ENCODE results near the gene SPTBN5.

The SPTBN5 gene

DNA sequence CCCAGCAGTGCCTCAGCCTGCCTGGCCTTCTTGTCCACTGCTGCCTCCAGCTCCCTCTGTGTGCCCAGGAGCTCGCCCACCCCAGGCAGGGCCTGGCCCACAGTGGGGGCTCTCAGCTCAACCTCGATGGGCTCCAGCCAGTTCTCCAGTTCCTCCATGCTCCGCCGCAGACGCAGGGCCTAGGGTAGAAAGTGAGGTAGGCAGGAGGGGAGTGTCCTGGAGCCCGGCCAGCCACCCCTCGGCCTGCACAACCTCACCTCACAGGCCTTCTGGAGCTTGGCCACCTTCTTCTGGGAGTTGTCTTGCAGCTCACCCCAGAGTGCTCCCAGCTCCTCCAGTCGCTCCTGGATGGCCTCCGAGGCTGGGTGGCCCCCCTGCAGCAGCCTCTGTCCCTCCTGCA lies 36.5 kb downstream of the SPTBN5 start:
- no peak overlapping the region for H3K27ac ChIP-seq (ENCODE audit: low read depth in 2 of 2, low read length in 2 of 2)
- H3K4me1 ChIP-seq (ENCODE audit: control insufficient read depth in 2 of 2, insufficient read depth in 2 of 2, low read length in 2 of 2): no peaks in the 10 kb centered on the region
- H3K4me3 ChIP-seq (ENCODE audit: low read length in 2 of 2): no peak overlapping the region
- H3K9me3 ChIP-seq (ENCODE audit: control insufficient read depth in 2 of 2, low read length in 2 of 2): no peaks in the 10 kb centered on the region
- no peaks in the 10 kb centered on the region for H3K27me3 ChIP-seq (ENCODE audit: control insufficient read depth in 2 of 2, insufficient read depth in 2 of 2, low read length in 2 of 2)
- H3K36me3 ChIP-seq (ENCODE audit: control insufficient read depth in 2 of 2, insufficient read depth in 2 of 2, low read length in 2 of 2): no peaks in the 10 kb centered on the region
- no peak overlapping the region for H3K9ac ChIP-seq (ENCODE audit: low read depth in 1 of 2, low read length in 2 of 2)

GRCh38 chr15:41856716-41857115 lies 37.1 kb downstream of the SPTBN5 start:
- no peaks in the 10 kb centered on the region for H3K27me3 ChIP-seq (ENCODE audit: control insufficient read depth in 2 of 2, insufficient read depth in 2 of 2, low read length in 2 of 2)
- no peaks in the 10 kb centered on the region for H3K4me1 ChIP-seq (ENCODE audit: control insufficient read depth in 2 of 2, insufficient read depth in 2 of 2, low read length in 2 of 2)
- H3K27ac ChIP-seq (ENCODE audit: low read depth in 2 of 2, low read length in 2 of 2): no peak overlapping the region
- no peaks in the 10 kb centered on the region for H3K36me3 ChIP-seq (ENCODE audit: control insufficient read depth in 2 of 2, insufficient read depth in 2 of 2, low read length in 2 of 2)
- H3K4me3 ChIP-seq (ENCODE audit: low read length in 2 of 2): no peak overlapping the region
- no peaks in the 10 kb centered on the region for H3K9me3 ChIP-seq (ENCODE audit: control insufficient read depth in 2 of 2, low read length in 2 of 2)
- H3K9ac ChIP-seq (ENCODE audit: low read depth in 1 of 2, low read length in 2 of 2): no peak overlapping the region

GRCh38 chr15:41856262-41856661 lies 37.6 kb downstream of the SPTBN5 start:
- Histone ChIP-seq H3K36me3 (ENCODE audit: control insufficient read depth in 2 of 2, insufficient read depth in 2 of 2, low read length in 2 of 2) (no peaks in the 10 kb centered on the region), H3K9ac (ENCODE audit: low read depth in 1 of 2, low read length in 2 of 2) (no peak overlapping the region), H3K9me3 (ENCODE audit: control insufficient read depth in 2 of 2, low read length in 2 of 2) (no peaks in the 10 kb centered on the region), H3K27me3 (ENCODE audit: control insufficient read depth in 2 of 2, insufficient read depth in 2 of 2, low read length in 2 of 2) (no peaks in the 10 kb centered on the region), H3K4me3 (ENCODE audit: low read length in 2 of 2) (no peak overlapping the region), H3K4me1 (ENCODE audit: control insufficient read depth in 2 of 2, insufficient read depth in 2 of 2, low read length in 2 of 2) (no peaks in the 10 kb centered on the region), H3K27ac (ENCODE audit: low read depth in 2 of 2, low read length in 2 of 2) (no peak overlapping the region)

DNA sequence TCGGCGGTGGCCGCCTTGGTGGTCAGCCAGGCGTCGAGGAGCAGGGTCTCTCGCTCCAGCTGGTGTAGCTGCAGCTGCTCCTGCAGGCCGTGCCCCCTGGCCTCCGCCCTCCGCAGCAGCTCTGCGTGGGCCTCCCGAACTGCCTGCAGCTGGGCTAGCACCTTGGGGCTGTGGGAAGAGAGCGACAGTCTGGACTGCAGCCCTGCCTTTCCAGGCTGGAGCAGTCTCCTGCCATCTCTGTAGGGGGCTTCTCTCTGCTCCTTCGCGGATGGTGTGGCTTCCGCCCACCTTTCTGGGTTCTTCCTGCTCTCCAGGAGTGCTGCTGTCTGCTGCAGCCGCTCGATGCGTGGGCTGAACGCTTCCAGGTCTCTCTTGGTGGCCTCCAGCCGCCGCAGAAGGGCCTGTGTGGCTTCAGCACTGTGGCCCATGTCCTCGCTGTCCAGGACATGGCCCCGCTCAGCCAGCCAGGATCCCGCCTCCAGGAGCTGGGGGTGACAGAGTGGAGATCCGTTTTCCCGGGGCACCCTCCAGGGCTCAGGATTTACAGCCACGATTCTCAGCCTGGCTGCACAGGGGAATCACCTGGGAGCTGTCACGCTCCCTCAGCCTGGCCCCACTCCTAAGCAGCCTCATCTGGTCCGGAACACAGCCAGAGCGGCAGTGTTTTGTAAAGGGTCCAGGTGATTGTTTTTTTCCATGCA lies 38.4 kb downstream of the SPTBN5 start:
- H3K4me3 ChIP-seq (ENCODE audit: low read length in 2 of 2): no peak overlapping the region
- H3K4me1 ChIP-seq (ENCODE audit: control insufficient read depth in 2 of 2, insufficient read depth in 2 of 2, low read length in 2 of 2): no peaks in the 10 kb centered on the region

DNA sequence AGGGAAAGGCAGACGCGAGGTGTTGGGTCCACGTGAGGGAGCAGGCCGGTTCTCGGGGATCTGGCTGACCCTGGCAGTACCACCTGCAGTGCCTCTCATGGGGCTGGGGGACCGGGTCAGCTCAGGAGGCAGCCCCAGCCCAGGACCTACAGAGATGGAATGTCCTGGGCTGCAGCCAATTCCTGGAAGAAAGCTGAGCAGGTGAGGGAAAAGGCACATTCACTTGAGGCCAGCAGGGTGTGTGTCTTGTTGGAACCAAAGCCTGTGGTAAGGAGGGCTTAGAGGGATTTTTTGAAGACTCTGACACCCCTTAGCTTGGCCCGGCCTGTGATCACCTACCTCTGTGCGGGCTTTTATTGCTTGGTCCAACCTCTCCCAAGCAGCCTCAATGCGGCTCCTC lies 39.4 kb downstream of the SPTBN5 start:
- Histone ChIP-seq H3K27ac (ENCODE audit: low read depth in 2 of 2, low read length in 2 of 2) (no peak overlapping the region), H3K27me3 (ENCODE audit: control insufficient read depth in 2 of 2, insufficient read depth in 2 of 2, low read length in 2 of 2) (no peaks in the 10 kb centered on the region), H3K9ac (ENCODE audit: low read depth in 1 of 2, low read length in 2 of 2) (no peak overlapping the region), H3K4me3 (ENCODE audit: low read length in 2 of 2) (no peak overlapping the region), H3K9me3 (ENCODE audit: control insufficient read depth in 2 of 2, low read length in 2 of 2) (no peaks in the 10 kb centered on the region), H3K36me3 (ENCODE audit: control insufficient read depth in 2 of 2, insufficient read depth in 2 of 2, low read length in 2 of 2) (no peaks in the 10 kb centered on the region), H3K4me1 (ENCODE audit: control insufficient read depth in 2 of 2, insufficient read depth in 2 of 2, low read length in 2 of 2) (no peaks in the 10 kb centered on the region)

More for the DNA sequence above, 38.4 kb downstream of the SPTBN5 start:
- H3K9ac ChIP-seq (ENCODE audit: low read depth in 1 of 2, low read length in 2 of 2): no peak overlapping the region
- no peaks in the 10 kb centered on the region for H3K36me3 ChIP-seq (ENCODE audit: control insufficient read depth in 2 of 2, insufficient read depth in 2 of 2, low read length in 2 of 2)
- H3K9me3 ChIP-seq (ENCODE audit: control insufficient read depth in 2 of 2, low read length in 2 of 2): no peaks in the 10 kb centered on the region
- H3K27ac ChIP-seq (ENCODE audit: low read depth in 2 of 2, low read length in 2 of 2): no peak overlapping the region
- no peaks in the 10 kb centered on the region for H3K27me3 ChIP-seq (ENCODE audit: control insufficient read depth in 2 of 2, insufficient read depth in 2 of 2, low read length in 2 of 2)

- Histone ChIP-seq H3K4me1 (ENCODE audit: control insufficient read depth in 2 of 2, insufficient read depth in 2 of 2, low read length in 2 of 2) (no peaks in the 10 kb centered on the region), H3K36me3 (ENCODE audit: control insufficient read depth in 2 of 2, insufficient read depth in 2 of 2, low read length in 2 of 2) (no peaks in the 10 kb centered on the region), H3K27me3 (ENCODE audit: control insufficient read depth in 2 of 2, insufficient read depth in 2 of 2, low read length in 2 of 2) (no peaks in the 10 kb centered on the region), H3K4me3 (ENCODE audit: low read length in 2 of 2) (no peak overlapping the region), H3K9ac (ENCODE audit: low read depth in 1 of 2, low read length in 2 of 2) (no peak overlapping the region), H3K27ac (ENCODE audit: low read depth in 2 of 2, low read length in 2 of 2) (no peak overlapping the region), H3K9me3 (ENCODE audit: control insufficient read depth in 2 of 2, low read length in 2 of 2) (no peaks in the 10 kb centered on the region)
Observed at GRCh38 chr15:41853831-41854230, 40.0 kb downstream of the SPTBN5 start.

DNA sequence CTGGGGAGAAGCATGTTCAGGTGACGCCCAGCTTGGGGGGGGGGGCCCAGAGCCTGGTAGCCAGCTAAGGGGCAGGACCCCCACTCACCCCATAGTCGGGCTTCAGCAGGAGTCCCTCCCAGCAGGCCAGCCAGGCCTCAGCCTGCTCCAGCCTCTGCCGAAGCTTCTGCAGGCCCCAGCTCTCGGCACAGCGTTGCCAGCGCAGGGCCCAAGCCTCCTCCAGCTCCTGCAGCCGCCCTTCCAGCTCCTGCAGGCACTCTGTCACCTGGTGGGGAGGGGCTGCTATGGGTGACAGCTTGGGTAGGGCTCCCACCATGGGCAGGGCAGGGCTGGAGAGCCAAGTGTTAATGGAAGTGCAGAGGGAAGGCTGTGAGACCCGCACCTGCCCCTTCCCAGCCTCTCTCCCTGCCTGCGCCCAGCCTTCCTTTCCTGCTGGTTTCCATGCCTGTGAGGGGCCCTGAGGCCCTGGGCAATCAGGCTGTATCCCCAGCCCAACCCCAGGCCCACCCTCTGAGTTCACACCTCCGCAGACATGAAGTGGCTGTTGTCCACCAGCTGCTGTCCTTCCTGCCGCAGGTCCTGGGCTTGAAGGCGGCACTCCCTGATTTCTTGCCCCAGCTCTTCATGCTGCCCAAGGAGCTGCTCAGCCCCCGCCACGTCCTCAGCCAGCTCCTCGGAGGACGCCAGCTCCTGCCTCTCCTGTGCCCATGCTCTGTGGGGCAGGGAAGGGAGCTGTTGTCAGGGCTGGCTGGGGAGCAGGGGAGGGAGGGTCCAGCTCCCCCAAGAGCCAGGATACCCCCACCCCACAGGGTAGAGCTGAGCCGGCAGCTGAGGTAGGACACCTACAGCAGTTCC lies 40.9 kb downstream of the SPTBN5 start:
- Histone ChIP-seq H3K4me3 (ENCODE audit: low read length in 2 of 2) (no peak overlapping the region), H3K4me1 (ENCODE audit: control insufficient read depth in 2 of 2, insufficient read depth in 2 of 2, low read length in 2 of 2) (no peaks in the 10 kb centered on the region), H3K27me3 (ENCODE audit: control insufficient read depth in 2 of 2, insufficient read depth in 2 of 2, low read length in 2 of 2) (no peaks in the 10 kb centered on the region), H3K36me3 (ENCODE audit: control insufficient read depth in 2 of 2, insufficient read depth in 2 of 2, low read length in 2 of 2) (peaks cover 4 to 7% of the 10 kb centered on the region in 2 donors), H3K9me3 (ENCODE audit: control insufficient read depth in 2 of 2, low read length in 2 of 2) (no peaks in the 10 kb centered on the region), H3K27ac (ENCODE audit: low read depth in 2 of 2, low read length in 2 of 2) (no peak overlapping the region), H3K9ac (ENCODE audit: low read depth in 1 of 2, low read length in 2 of 2) (no peak overlapping the region)

GRCh38 chr15:41851755-41852370 lies 42.0 kb downstream of the SPTBN5 start:
- Histone ChIP-seq H3K9ac (ENCODE audit: low read depth in 1 of 2, low read length in 2 of 2) (no peak overlapping the region), H3K36me3 (ENCODE audit: control insufficient read depth in 2 of 2, insufficient read depth in 2 of 2, low read length in 2 of 2) (peaks cover 13% of the 10 kb centered on the region in 2 donors), H3K4me3 (ENCODE audit: low read length in 2 of 2) (no peak overlapping the region), H3K9me3 (ENCODE audit: control insufficient read depth in 2 of 2, low read length in 2 of 2) (no peaks in the 10 kb centered on the region), H3K27ac (ENCODE audit: low read depth in 2 of 2, low read length in 2 of 2) (no peak overlapping the region), H3K27me3 (ENCODE audit: control insufficient read depth in 2 of 2, insufficient read depth in 2 of 2, low read length in 2 of 2) (no peaks in the 10 kb centered on the region), H3K4me1 (ENCODE audit: control insufficient read depth in 2 of 2, insufficient read depth in 2 of 2, low read length in 2 of 2) (no peaks in the 10 kb centered on the region)

- Histone ChIP-seq H3K4me3 (ENCODE audit: low read length in 2 of 2) (no peak overlapping the region), H3K27ac (ENCODE audit: low read depth in 2 of 2, low read length in 2 of 2) (no peak overlapping the region), H3K9ac (ENCODE audit: low read depth in 1 of 2, low read length in 2 of 2) (no peak overlapping the region), H3K9me3 (ENCODE audit: control insufficient read depth in 2 of 2, low read length in 2 of 2) (no peaks in the 10 kb centered on the region), H3K36me3 (ENCODE audit: control insufficient read depth in 2 of 2, insufficient read depth in 2 of 2, low read length in 2 of 2) (peaks cover 18 to 20% of the 10 kb centered on the region in 2 donors), H3K4me1 (ENCODE audit: control insufficient read depth in 2 of 2, insufficient read depth in 2 of 2, low read length in 2 of 2) (no peaks in the 10 kb centered on the region), H3K27me3 (ENCODE audit: control insufficient read depth in 2 of 2, insufficient read depth in 2 of 2, low read length in 2 of 2) (no peaks in the 10 kb centered on the region)
Observed at GRCh38 chr15:41851167-41851523, 42.7 kb downstream of the SPTBN5 start.

DNA sequence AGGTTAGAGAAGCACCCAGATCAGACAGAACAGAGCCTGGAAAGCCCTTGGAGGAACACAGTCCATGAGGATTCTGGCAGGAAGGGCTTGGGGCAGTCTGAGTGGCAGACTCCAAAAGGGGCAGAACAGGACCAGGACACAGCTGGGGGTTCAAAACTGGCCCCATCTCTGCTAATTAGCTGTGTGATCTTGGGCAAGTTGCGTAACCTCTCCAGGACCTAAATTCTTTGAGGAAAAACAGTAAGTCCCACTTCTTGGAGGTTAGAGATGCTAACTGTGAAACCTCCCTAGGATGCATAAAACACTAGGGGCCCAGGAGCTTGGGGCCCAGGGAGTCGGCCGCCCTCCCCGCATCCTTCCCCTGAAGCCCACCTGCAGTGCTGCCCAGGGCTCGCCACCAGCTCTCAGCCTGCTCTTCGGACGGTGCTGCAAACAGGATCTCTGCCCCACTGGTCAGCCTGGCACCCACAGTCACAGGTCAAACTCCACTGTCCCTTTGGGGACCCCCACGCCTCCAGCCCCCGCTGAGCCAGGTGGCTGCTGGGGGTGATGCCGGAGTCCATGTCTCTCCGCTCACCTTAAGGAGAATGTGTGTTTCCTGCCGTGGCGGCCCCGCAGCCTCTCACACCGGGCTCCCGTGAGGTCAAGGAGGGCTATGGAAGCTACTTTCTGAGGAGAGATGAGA lies 43.2 kb downstream of the SPTBN5 start:
- H3K27ac ChIP-seq (ENCODE audit: low read depth in 2 of 2, low read length in 2 of 2): no peak overlapping the region
- no peaks in the 10 kb centered on the region for H3K9me3 ChIP-seq (ENCODE audit: control insufficient read depth in 2 of 2, low read length in 2 of 2)
- H3K4me3 ChIP-seq (ENCODE audit: low read length in 2 of 2): no peak overlapping the region
- H3K36me3 ChIP-seq (ENCODE audit: control insufficient read depth in 2 of 2, insufficient read depth in 2 of 2, low read length in 2 of 2): peaks cover 18 to 21% of the 10 kb centered on the region in 2 donors
- H3K27me3 ChIP-seq (ENCODE audit: control insufficient read depth in 2 of 2, insufficient read depth in 2 of 2, low read length in 2 of 2): no peaks in the 10 kb centered on the region
- H3K4me1 ChIP-seq (ENCODE audit: control insufficient read depth in 2 of 2, insufficient read depth in 2 of 2, low read length in 2 of 2): no peaks in the 10 kb centered on the region
- no peak overlapping the region for H3K9ac ChIP-seq (ENCODE audit: low read depth in 1 of 2, low read length in 2 of 2)
